ENCODE results near the gene MAPK7.

GRCh38 chr17:19364699-19365498, 13.4 kb upstream of the MAPK7 start:
- TF ChIP-seq CTCF (IDR thresholded peaks at IDR 0.05; ENCODE audit: low read depth, low read length) (no peak), POLR2A (IDR thresholded peaks at IDR 0.05; ENCODE audit: extremely low read depth, insufficient read length) (no peak)

All from NB4 (cell line).